ENCODE measurements around the gene FLNB. TPM values are rescaled to one million over a fixed set of nuclear protein-coding genes. Genes with fewer than 3 reads are reported as not detected.

The FLNB gene
- 140 and 146 TPM in 2 replicates for total RNA-seq (2014; rRNA removed; shearing (Covaris generic))

GRCh38 chr3:58008141-58009025 is at the start of gene FLNB:
FLNB (plus strand) TSS chr3:58008422; CDS start chr3:58008565, 143 bp downstream.
- in situ Hi-C loops (cut with HindIII; ENCODE audit: low sequenced_read_pairs), result no loop called here
- DNase-seq (ENCODE audit: low spot score), result peak; percentile 65

DNA sequence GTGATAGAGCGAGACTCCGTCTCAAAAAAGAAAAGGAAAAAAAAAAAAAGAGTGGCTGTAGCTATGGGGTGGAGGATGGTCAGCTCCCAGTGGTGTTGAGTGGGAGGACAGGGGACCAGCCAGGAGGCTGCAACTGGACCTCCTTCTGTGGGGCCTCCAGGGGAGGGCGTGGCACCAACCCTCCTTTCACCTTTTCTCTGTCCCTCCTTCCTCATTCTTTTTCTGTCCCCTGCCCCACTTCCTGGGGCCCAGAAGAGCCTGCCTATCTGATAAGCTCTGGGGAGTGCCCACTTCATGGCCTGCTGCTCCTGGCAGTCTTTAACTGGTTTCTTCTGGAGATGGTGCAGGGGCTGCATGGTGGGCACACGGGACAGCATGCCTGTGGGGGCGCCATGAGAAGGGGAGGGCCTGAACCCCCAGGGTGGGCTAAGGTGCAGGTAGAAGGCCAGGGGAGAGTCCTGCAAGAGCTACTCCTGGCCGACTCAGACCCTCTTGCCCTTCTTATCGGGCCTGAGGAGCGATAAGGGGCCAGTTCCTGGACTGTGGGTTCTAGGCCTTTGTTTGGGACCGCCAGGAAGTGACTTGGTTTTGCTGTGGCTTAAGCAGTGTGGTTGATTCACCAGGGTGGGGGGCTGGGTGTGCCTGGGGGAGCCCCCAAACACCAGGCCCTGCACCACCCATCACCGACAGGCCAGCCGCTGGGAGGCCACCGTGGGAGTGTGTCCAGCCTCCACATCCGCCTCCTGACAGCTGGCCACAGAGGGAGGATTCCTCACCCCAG is 49.4 kb upstream of the FLNB start:
- in situ Hi-C loops (cut with HindIII; ENCODE audit: low sequenced_read_pairs), result no loop called here
- DNase-seq (ENCODE audit: low spot score), result no peak

- DNase-seq (ENCODE audit: low spot score), result no peak
- in situ Hi-C loops (cut with HindIII; ENCODE audit: low sequenced_read_pairs), result no loop called here
Measured at GRCh38 chr3:57959423-57960173, 48.6 kb upstream of the FLNB start.

GRCh38 chr3:57960174-57960505 is 48.1 kb upstream of the FLNB start:
- in situ Hi-C loops (cut with HindIII; ENCODE audit: low sequenced_read_pairs), result no loop called here
- no peak for DNase-seq (ENCODE audit: low spot score)

GRCh38 chr3:57961177-57961827 is 46.9 kb upstream of the FLNB start:
- in situ Hi-C loops (cut with HindIII; ENCODE audit: low sequenced_read_pairs), result no loop called here
- no peak for DNase-seq (ENCODE audit: low spot score)

- in situ Hi-C loops (cut with HindIII; ENCODE audit: low sequenced_read_pairs), result no loop called here
- DNase-seq (ENCODE audit: low spot score), result no peak
Measured at GRCh38 chr3:57961828-57962447, 46.3 kb upstream of the FLNB start.

DNA sequence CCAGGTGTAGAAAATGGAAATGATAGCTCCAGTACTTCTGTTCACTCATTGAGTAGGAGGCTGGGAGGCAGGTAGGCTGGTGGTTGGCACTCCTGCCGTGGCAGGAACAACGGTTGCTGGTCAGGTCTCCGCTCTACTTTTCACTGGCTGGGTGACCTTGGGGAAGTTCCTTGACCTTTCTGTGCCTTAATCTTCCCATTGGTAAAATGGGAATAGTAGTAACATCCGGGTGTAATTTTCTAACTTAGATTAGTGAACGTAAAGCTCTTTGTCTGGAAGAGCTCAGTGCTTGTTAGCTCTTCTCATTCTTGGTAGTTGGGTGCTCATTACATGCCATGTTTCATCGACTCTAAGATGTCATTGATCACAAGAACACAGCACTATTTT is 45.8 kb upstream of the FLNB start:
- in situ Hi-C loops (cut with HindIII; ENCODE audit: low sequenced_read_pairs), result no loop called here
- no peak for DNase-seq (ENCODE audit: low spot score)

DNA sequence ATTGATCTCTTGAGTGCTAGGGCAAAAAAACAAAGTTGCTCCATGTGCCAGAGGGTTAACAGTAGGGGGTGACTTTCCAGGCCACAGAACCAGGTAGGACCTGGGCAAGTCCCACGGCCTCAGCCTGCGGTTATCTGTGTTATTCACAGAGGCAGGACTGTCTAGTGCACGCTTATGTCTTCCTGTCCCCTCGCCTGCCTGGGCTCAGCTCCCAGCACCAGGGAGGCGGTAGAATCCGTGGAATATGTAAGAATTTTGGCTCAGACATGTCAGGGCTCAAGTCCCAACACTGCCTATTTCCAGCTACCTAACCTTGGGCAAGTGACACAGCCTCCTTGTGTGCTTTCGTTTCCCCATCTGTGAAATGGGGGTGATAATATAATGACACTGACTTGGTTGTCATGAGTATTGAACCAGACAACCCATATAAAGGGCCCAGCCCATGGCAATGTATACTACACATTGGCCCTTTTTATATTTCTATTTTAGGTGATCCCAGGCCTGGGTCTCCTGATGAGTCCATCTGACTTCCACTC is 44.3 kb upstream of the FLNB start:
- in situ Hi-C loops (cut with HindIII; ENCODE audit: low sequenced_read_pairs), result no loop called here
- DNase-seq (ENCODE audit: low spot score), result peak; percentile 68

DNA sequence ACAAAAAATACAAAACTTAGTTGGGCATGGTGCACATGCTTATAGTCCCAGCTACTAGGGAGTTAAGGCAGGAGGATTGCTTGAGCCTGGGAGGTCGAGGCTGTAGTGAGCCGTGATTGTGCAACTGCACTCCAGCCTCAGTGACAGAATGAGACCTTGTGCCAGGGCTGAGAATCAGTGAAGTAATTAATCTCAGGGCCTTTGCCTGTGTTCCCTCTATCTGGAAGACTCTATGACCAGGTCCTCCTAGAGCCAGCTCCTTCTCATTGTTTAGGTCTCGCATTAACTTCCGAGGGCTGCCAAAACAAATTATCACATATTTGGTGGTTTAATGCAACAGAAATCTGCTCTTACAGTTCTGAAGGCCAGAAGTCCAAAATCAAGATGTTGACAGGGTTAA is 41.4 kb upstream of the FLNB start:
- in situ Hi-C loops (cut with HindIII; ENCODE audit: low sequenced_read_pairs), result no loop called here
- no peak for DNase-seq (ENCODE audit: low spot score)

- in situ Hi-C loops (cut with HindIII; ENCODE audit: low sequenced_read_pairs), result no loop called here
- DNase-seq (ENCODE audit: low spot score), result no peak
Measured at GRCh38 chr3:57967590-57967989, 40.6 kb upstream of the FLNB start.

DNA sequence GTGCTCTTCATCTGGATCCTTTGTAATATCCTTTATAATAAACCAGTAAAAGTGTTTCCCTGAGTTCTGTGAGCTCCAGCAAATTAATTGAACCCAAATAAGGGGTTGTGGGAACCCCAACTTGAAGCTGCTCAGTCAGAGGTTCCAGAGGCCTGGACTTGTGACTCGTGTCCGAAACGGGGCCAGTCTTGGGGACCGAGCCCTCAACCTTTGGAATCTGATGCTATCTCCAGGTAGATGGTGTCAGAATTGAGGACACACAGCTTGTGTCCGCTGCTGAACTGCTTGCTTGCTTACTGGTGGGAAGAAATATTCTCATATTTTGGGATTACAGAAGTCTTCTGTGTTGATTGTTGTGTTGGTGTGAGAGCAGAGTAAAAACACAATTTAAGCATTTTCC is 39.7 kb upstream of the FLNB start:
- in situ Hi-C loops (cut with HindIII; ENCODE audit: low sequenced_read_pairs), result no loop called here
- no peak for DNase-seq (ENCODE audit: low spot score)

- no peak for DNase-seq (ENCODE audit: low spot score)
- in situ Hi-C loops (cut with HindIII; ENCODE audit: low sequenced_read_pairs), result no loop called here
Measured at GRCh38 chr3:57971975-57972374, 36.2 kb upstream of the FLNB start.

DNA sequence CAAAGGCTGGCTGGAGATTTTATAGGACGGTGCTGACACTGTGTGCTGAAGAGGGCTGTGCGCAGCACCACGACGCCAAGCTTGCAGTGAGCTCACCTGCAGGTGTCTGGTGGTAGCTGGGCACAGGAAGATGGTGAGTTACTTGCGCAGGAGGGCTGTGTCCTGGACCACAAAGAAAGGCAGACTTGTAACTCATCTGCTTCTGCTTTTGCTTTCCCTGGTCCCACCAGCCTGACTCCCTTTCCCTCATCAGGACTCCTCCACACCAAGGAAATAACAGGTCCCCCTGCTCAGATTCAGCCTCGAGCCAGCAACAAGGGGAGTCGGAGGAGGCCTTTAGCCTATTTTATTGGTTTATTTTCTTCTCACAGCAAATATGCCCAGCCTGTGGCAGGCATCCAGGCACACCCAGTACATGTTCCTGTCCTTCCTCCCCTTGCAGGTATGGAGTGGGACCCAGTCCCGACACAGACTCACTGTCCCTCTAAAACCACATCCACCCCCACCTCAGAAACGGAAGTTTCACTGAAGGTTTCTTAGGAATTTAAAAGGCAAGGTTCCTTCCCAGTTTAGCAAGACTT is 35.6 kb upstream of the FLNB start:
- no peak for DNase-seq (ENCODE audit: low spot score)
- in situ Hi-C loops (cut with HindIII; ENCODE audit: low sequenced_read_pairs), result no loop called here

DNA sequence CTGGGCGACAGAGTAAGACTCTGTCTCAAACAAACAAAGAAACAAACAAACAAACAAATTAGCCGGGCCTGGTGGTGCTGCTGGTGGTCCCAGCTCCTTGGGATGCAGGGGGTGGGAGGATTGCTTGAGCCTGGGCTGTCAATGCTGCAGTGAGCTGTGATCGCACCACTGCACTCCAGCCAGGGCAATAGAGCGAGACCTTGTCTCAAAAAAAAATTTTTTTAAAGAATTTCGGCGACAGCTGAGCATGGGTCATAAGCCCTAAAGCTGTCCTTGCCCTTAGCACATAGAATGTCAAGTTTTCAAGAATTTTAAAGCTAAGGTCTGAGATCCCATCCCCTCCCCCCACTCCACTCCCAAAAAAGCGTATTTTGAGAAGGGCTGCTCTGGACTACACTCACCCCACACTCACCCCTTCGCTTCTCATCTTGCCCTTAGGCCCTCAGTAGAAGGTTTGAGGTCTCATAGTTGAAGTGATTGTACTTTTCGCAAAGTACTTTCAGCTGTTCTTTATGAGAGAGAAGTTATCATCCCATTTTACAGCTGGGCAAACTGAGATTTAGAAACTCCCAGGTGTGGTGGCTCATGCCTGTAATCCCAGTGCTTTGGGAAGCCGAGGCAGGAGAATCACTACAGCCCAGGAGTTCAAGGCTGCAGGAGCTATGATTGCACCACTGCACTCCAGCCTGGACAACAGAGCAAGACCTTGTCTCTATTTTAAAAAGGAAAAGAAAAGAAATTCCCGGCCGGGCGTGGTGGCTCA is 34.3 kb upstream of the FLNB start:
- DNase-seq (ENCODE audit: low spot score), result no peak
- in situ Hi-C loops (cut with HindIII; ENCODE audit: low sequenced_read_pairs), result no loop called here

- in situ Hi-C loops (cut with HindIII; ENCODE audit: low sequenced_read_pairs), result no loop called here
- DNase-seq (ENCODE audit: low spot score), result no peak
Measured at GRCh38 chr3:57974796-57975388, 33.3 kb upstream of the FLNB start.

- in situ Hi-C loops (cut with HindIII; ENCODE audit: low sequenced_read_pairs), result no loop called here
- DNase-seq (ENCODE audit: low spot score), result no peak
Measured at GRCh38 chr3:57977818-57978235, 30.4 kb upstream of the FLNB start.

- in situ Hi-C loops (cut with HindIII; ENCODE audit: low sequenced_read_pairs), result no loop called here
- no peak for DNase-seq (ENCODE audit: low spot score)
Measured at GRCh38 chr3:57978316-57978715, 29.9 kb upstream of the FLNB start.

All from G401 (cell line).